Activated CD8-positive, alpha-beta T cell treated with anti-CD3 and anti-CD28 coated beads for 36 hours (primary cell): Measurements from ENCODE around the gene YBX2. TPM values are rescaled to one million over a fixed set of nuclear protein-coding genes. Genes with fewer than 3 reads are reported as not detected.
A peak's percentile ranks its signal among the peaks of the same experiment; 100 is the strongest.
"Not testable (repeated sequence)": the region's sequence is repeated elsewhere in the genome, so short reads cannot be mapped to it uniquely, and the experiment has no call there.

ENCODE experiments used
- ATAC-seq: fragments of 200-7000 bp; cut with Tn5 transposase; one replicate; pipeline ENCODE4 v1.10.0; 2021; ENCODE audit warnings: mild to moderate bottlenecking, moderate library complexity
- CTCF ChIA-PET: fragments of 350-600 bp; sonication (Branson Sonifier 250); formaldehyde crosslinking; loops from one replicate; lab custom pipeline; 2021; ENCODE audit warnings: antibody characterized with exemption; lab: Charles Lee
- POLR2A ChIA-PET: fragments of 350-600 bp; sonication (Branson Sonifier 250); formaldehyde crosslinking; loops from one replicate; lab custom pipeline; 2021; ENCODE audit warnings: antibody characterized with exemption; lab: Charles Lee
- DNase-seq: peaks from one replicate; pipeline ENCODE4 v3.0.0-alpha.2; 2020
- H3K27ac Mint-ChIP-seq: one replicate; pipeline ENCODE4 v1.8.0; 2021; ENCODE audit warnings: mild to moderate bottlenecking, mixed read lengths
- H3K27me3 Mint-ChIP-seq: one replicate; pipeline ENCODE4 v1.8.0; 2021; ENCODE audit warnings: mixed read lengths
- H3K36me3 Mint-ChIP-seq: one replicate; pipeline ENCODE4 v1.8.0; 2021; ENCODE audit warnings: low read depth, mixed read lengths
- H3K4me1 Mint-ChIP-seq: one replicate; pipeline ENCODE4 v1.8.0; 2021; ENCODE audit warnings: low read depth, mixed read lengths
- H3K4me3 Mint-ChIP-seq: one replicate; pipeline ENCODE4 v1.8.0; 2021; ENCODE audit warnings: mild to moderate bottlenecking, moderate library complexity, mixed read lengths
- H3K9me3 Mint-ChIP-seq: one replicate; pipeline ENCODE4 v1.8.0; 2021; ENCODE audit warnings: mixed read lengths
- CTCF ChIP-seq: fragments of 200-600 bp; IDR thresholded peaks from one replicate; pipeline ENCODE4 v1.8.0; 2022; ENCODE audit warnings: antibody characterized with exemption, mild to moderate bottlenecking
- intact Hi-C: fragments of 100-400 bp; cut with micrococcal nuclease; formaldehyde crosslinking; loops from one replicate; pipeline ENCODE4 v1.10.0; 2022
- total RNA-seq, 2 experiments: library from RNA; stranded (reverse); gene quantifications; one replicate each; pipeline ENCODE4 v1.2.3, GENCODE V29; 2021

The YBX2 gene
- total RNA-seq, 2 experiments from 2014 or later, result 0.56 to 0.83 TPM

GRCh38 chr17:7249830-7250229, 44.6 kb downstream of the YBX2 start:
- peak overlapping the region; percentile 91 for H3K4me3 Mint-ChIP-seq
- peaks cover 40% of the 10 kb centered on the region for H3K36me3 Mint-ChIP-seq
- ChIA-PET CTCF (interaction anchor here (2.3 kb wide), 1 partner anchor 11 kb away, joined by 7 read pairs; the partner anchor contains the start of gene PHF23), POLR2A (interaction anchor here (0.5 to 5.0 kb wide), 7 partner anchors 10 to 325 kb away, joined by 3 to 67 read pairs (median 4); partner anchors contain the start of genes CLDN7, DVL2, GABARAP and PHF23)
- no peak for ATAC-seq
- peaks cover 40% of the 10 kb centered on the region for H3K4me1 Mint-ChIP-seq
- intact Hi-C loops, result no loop called here
- no peaks in the 10 kb centered on the region for H3K9me3 Mint-ChIP-seq
- H3K27me3 Mint-ChIP-seq, result no peaks in the 10 kb centered on the region
- H3K27ac Mint-ChIP-seq, result peak overlapping the region; percentile 94
- TF ChIP-seq CTCF, result no peak
- no peak for DNase-seq

GRCh38 chr17:7249214-7249613, 45.2 kb downstream of the YBX2 start:
- ATAC-seq (no peak), DNase-seq (no peak)
- Mint-ChIP-seq H3K4me1 (peaks cover 36% of the 10 kb centered on the region), H3K27me3 (no peaks in the 10 kb centered on the region), H3K9me3 (no peaks in the 10 kb centered on the region), H3K27ac (peak overlapping the region; percentile 78), H3K4me3 (peak overlapping the region; percentile 91), H3K36me3 (peaks cover 38% of the 10 kb centered on the region)
- TF ChIP-seq CTCF, result no peak
- intact Hi-C loops, result no loop called here
- ChIA-PET POLR2A (interaction anchor here (0.5 to 5.0 kb wide), 7 partner anchors 9 to 326 kb away, joined by 3 to 67 read pairs (median 4); partner anchors contain the start of genes CLDN7, DVL2, GABARAP and PHF23), CTCF (interaction anchor here (2.3 kb wide), 1 partner anchor 10 kb away, joined by 7 read pairs; the partner anchor contains the start of gene PHF23)

DNA sequence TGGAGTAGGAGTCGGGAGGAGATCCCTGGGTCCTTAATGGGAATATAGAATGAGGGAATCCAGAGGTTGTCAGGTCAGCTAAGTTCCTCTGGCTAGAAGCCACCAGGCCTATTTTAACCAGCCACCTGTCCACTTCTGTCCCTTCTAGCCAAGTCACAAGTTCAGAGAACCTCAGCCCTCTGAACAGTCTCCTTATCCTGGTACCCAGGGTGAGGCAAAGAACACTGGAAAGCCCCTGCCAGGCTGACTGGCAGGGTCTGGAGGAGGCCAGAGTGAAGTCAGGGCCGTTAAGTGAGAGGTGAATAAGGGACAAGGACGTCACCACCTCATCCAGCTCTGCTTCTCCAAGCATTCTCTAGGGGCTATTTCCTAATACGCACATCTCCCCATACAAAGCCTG, 45.6 kb downstream of the YBX2 start:
- Mint-ChIP-seq H3K4me1 (peaks cover 33% of the 10 kb centered on the region), H3K9me3 (no peaks in the 10 kb centered on the region), H3K27me3 (no peaks in the 10 kb centered on the region), H3K36me3 (peaks cover 36% of the 10 kb centered on the region), H3K4me3 (no peak overlapping the region), H3K27ac (peak overlapping the region; percentile 47)
- intact Hi-C loops, result no loop called here
- ATAC-seq (no peak), DNase-seq (no peak)
- no peak for TF ChIP-seq CTCF
- ChIA-PET CTCF (interaction anchor here (2.3 kb wide), 1 partner anchor 10 kb away, joined by 7 read pairs; the partner anchor contains the start of gene PHF23), POLR2A (interaction anchor here (0.8 to 5.0 kb wide), 4 partner anchors 9 to 236 kb away, joined by 4 to 67 read pairs (median 4); partner anchors contain the start of genes GABARAP, PHF23 and POLR2A)

DNA sequence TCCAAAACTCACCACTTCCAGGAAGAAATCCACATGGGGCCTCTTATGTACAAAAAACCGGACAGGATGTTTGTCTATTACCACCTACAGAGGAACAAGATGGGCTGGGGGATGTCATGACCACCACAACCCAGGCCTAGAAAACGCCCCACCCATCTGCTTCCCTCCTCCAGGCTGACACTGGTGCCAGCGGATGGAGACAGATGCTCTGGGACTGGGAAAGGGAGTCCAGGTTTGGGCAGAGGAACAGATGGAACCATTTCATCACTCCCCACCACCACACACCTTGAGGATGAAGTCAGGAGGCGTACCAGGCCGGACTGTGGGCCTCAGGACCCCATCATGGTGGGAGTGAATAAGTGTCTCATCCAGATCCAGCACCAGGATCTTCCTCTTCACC, 47.7 kb downstream of the YBX2 start:
- ChIA-PET POLR2A (no interaction called here), CTCF (interaction anchor here (0.6 kb wide), 1 partner anchor 50 kb away, joined by 3 read pairs; no protein-coding TSS in a partner anchor)
- Mint-ChIP-seq H3K27ac (peak overlapping the region; percentile 54), H3K4me1 (peaks cover 29% of the 10 kb centered on the region), H3K4me3 (no peak overlapping the region), H3K9me3 (no peaks in the 10 kb centered on the region), H3K27me3 (no peaks in the 10 kb centered on the region), H3K36me3 (peaks cover 35% of the 10 kb centered on the region)
- DNase-seq, result no peak
- intact Hi-C loops, result no loop called here
- TF ChIP-seq CTCF, result no peak
- no peak for ATAC-seq

- H3K36me3 Mint-ChIP-seq, result peaks cover 25% of the 10 kb centered on the region
- CTCF ChIA-PET, result interaction anchor here (1.9 kb wide), 1 partner anchor 52 kb away, joined by 8 read pairs; no protein-coding TSS in a partner anchor
- H3K4me1 Mint-ChIP-seq, result peaks cover 37% of the 10 kb centered on the region
- ATAC-seq, H3K27me3 Mint-ChIP-seq, H3K27ac Mint-ChIP-seq, H3K9me3 Mint-ChIP-seq, H3K4me3 Mint-ChIP-seq, intact Hi-C loops, DNase-seq: not testable (repeated sequence)
- POLR2A ChIA-PET, result interaction anchor here (0.6 to 15.6 kb wide), 7 partner anchors 10 to 591 kb away, joined by 3 to 261 read pairs (median 6); partner anchors contain the start of genes ACADVL, DLG4 and DVL2
Measured at GRCh38 chr17:7243838-7244237, 50.6 kb downstream of the YBX2 start.
